ENCODE measurements around the gene ATF5. TPM values are rescaled to one million over a fixed set of nuclear protein-coding genes. Genes with fewer than 3 reads are reported as not detected.

Gene ATF5
- polyA plus RNA-seq, 1 donor from 2014 or later, result 3.4 TPM

GRCh38 chr19:49981603-49982593 lies 52.9 kb downstream of the ATF5 start:
- Mint-ChIP-seq H3K27ac (peak overlapping the region in 1 of 3 donors; percentile 43), H3K36me3 (peaks cover 9% of the 10 kb centered on the region), H3K9me3 (no peaks in the 10 kb centered on the region), H3K27me3 (peaks cover under 1% of the 10 kb centered on the region), H3K4me3 (no peak overlapping the region), H3K4me1 (peaks cover 0 to 1% (median 0%) of the 10 kb centered on the region in 3 donors)

Other genes starting within 250 kb of the ATF5 start
- gene ADM5, start 239.6 kb upstream of the ATF5 start, polyA plus RNA-seq, result 0.65 TPM
- gene CPT1C, start 238.1 kb upstream of the ATF5 start, polyA plus RNA-seq, result not detected
- gene TSKS, start 165.9 kb upstream of the ATF5 start, polyA plus RNA-seq, result 0.15 TPM
- gene AP2A1, start 162.2 kb upstream of the ATF5 start, polyA plus RNA-seq, result 6.5 TPM
- 6.6 TPM for gene FUZ, start 115.9 kb upstream of the ATF5 start, polyA plus RNA-seq
- 54.7 TPM for gene MED25, start 110.9 kb upstream of the ATF5 start, polyA plus RNA-seq
- 45.0 TPM for gene PTOV1, start 78.0 kb upstream of the ATF5 start, polyA plus RNA-seq
- gene PNKP, start 61.6 kb upstream of the ATF5 start, polyA plus RNA-seq, result 56.3 TPM
- gene AKT1S1, start 51.9 kb upstream of the ATF5 start, polyA plus RNA-seq, result 5.0 TPM
- gene TBC1D17, start 51.5 kb upstream of the ATF5 start, polyA plus RNA-seq, result 19.1 TPM
- 0.39 TPM for gene IL4I1, start 32.3 kb upstream of the ATF5 start, polyA plus RNA-seq
- gene NUP62, start 299 bp downstream of the ATF5 start, polyA plus RNA-seq, result 62.9 TPM
- not detected for gene SIGLEC11, start 32.0 kb downstream of the ATF5 start, polyA plus RNA-seq
- gene VRK3, start 96.2 kb downstream of the ATF5 start, polyA plus RNA-seq, result 87.5 TPM
- 4.9 TPM for gene ZNF473, start 96.8 kb downstream of the ATF5 start, polyA plus RNA-seq
- gene IZUMO2, start 234.1 kb downstream of the ATF5 start, polyA plus RNA-seq, result not detected

Data from IgD-negative memory B cell (primary cell).